Bronchial epithelial cell (primary cell): ENCODE results near the gene NT5DC2. TPM values are rescaled to one million over a fixed set of nuclear protein-coding genes. Genes with fewer than 3 reads are reported as not detected.

ENCODE experiments used
- DNase-seq: peaks from one replicate; pipeline ENCODE4 v3.0.0-alpha.2; 2010; ENCODE audit warnings: low read depth
- FAIRE-seq: peaks from 2 replicates; lab custom pipeline; 2011; peaks lifted over from hg19 to GRCh38; lab: Jason Lieb, UNC
- H3K27me3 ChIP-seq: 2 replicates; pipeline ENCODE4 v1.5.1; 2011; ENCODE audit warnings: low read length; ENCODE audit not compliant: control insufficient read depth, insufficient read depth
- H3K36me3 ChIP-seq: 2 replicates; pipeline ENCODE4 v1.5.1; 2011; ENCODE audit warnings: low read length; ENCODE audit not compliant: control insufficient read depth, insufficient read depth
- H3K4me3 ChIP-seq: 2 replicates; pipeline ENCODE4 v1.5.1; 2011; ENCODE audit warnings: mild to moderate bottlenecking, low read depth, low read length, control low read depth
- CTCF ChIP-seq: IDR thresholded peaks from 2 replicates; pipeline ENCODE4 v1.5.1; 2011; ENCODE audit warnings: mild to moderate bottlenecking, moderate library complexity, low read length, control low read depth, inconsistent platforms; ENCODE audit not compliant: insufficient read depth, severe bottlenecking
- total RNA-seq: library from RNA; depleted of rRNA; stranded (reverse); fragments of >200 nt; gene quantifications from 2 replicates; pipeline ENCODE4 v1.2.1, GENCODE V29; 2014

The NT5DC2 gene
- total RNA-seq, 1 donor from 2014 or later = 29.7 TPM

- FAIRE-seq = no peak
- Histone ChIP-seq H3K27me3 (no peaks in the 10 kb centered on the region), H3K36me3 (peaks cover 9% of the 10 kb centered on the region), H3K4me3 (no peak overlapping the region)
- no peak for TF ChIP-seq CTCF
- no peak for DNase-seq
These were observed 11.3 kb upstream of the NT5DC2 start for GRCh38 chr3:52544937-52545336.

- FAIRE-seq = no peak
- Histone ChIP-seq H3K36me3 (peaks cover 6% of the 10 kb centered on the region), H3K27me3 (no peaks in the 10 kb centered on the region), H3K4me3 (no peak overlapping the region)
- no peak for DNase-seq
- no peak for TF ChIP-seq CTCF
These were observed 7.4 kb upstream of the NT5DC2 start for GRCh38 chr3:52541050-52541449.

GRCh38 chr3:52539010-52539653 is 5.5 kb upstream of the NT5DC2 start:
- no peak for FAIRE-seq
- no peak for TF ChIP-seq CTCF
- peaks cover 5% of the 10 kb centered on the region for H3K36me3 ChIP-seq
- no peak overlapping the region for H3K4me3 ChIP-seq
- DNase-seq = no peak
- H3K27me3 ChIP-seq = no peaks in the 10 kb centered on the region

- H3K4me3 ChIP-seq = peak overlapping the region; percentile 89
- H3K27me3 ChIP-seq = no peaks in the 10 kb centered on the region
- FAIRE-seq = no peak
- H3K36me3 ChIP-seq = peaks cover 5% of the 10 kb centered on the region
- no peak for TF ChIP-seq CTCF
- no peak for DNase-seq
These were observed 4.2 kb upstream of the NT5DC2 start for GRCh38 chr3:52537726-52538421.

GRCh38 chr3:52537165-52537620 is 3.5 kb upstream of the NT5DC2 start:
- H3K36me3 ChIP-seq = peaks cover 5% of the 10 kb centered on the region
- no peak for FAIRE-seq
- DNase-seq = no peak
- TF ChIP-seq CTCF = no peak
- peak overlapping the region; percentile 89 for H3K4me3 ChIP-seq
- H3K27me3 ChIP-seq = no peaks in the 10 kb centered on the region
